ENCODE results near the gene MAPRE2.
"Not testable (repeated sequence)": the region's sequence is repeated elsewhere in the genome, so short reads cannot be mapped to it uniquely, and the experiment has no call there.

Gene MAPRE2

GRCh38 chr18:35128675-35129074 is 87.5 kb downstream of the MAPRE2 start:
- DNase-seq, result no peak

- no peak for DNase-seq
Observed at GRCh38 chr18:35130236-35130635, 89.0 kb downstream of the MAPRE2 start.

GRCh38 chr18:35131387-35132020 is 90.3 kb downstream of the MAPRE2 start:
- DNase-seq, result no peak

- no peak for DNase-seq
Observed at GRCh38 chr18:35132021-35132902, 91.0 kb downstream of the MAPRE2 start.

GRCh38 chr18:35134190-35134730 is 93.0 kb downstream of the MAPRE2 start:
- no peak for DNase-seq

GRCh38 chr18:35134791-35135531 is 93.7 kb downstream of the MAPRE2 start:
- no peak for DNase-seq

GRCh38 chr18:35136248-35136647 is 95.0 kb downstream of the MAPRE2 start:
- DNase-seq, result no peak

GRCh38 chr18:35136885-35137284 is 95.7 kb downstream of the MAPRE2 start:
- DNase-seq, result no peak

- DNase-seq, result no peak
Observed at GRCh38 chr18:35137632-35138031, 96.4 kb downstream of the MAPRE2 start.

GRCh38 chr18:35138773-35139172 is 97.6 kb downstream of the MAPRE2 start:
- DNase-seq, result no peak

GRCh38 chr18:35139517-35139916 is 98.3 kb downstream of the MAPRE2 start:
- no peak for DNase-seq

- DNase-seq, result no peak
Observed at GRCh38 chr18:35141077-35141476, 99.9 kb downstream of the MAPRE2 start.

GRCh38 chr18:35141567-35142274 is 100.5 kb downstream of the MAPRE2 start:
- peak; percentile 16 for DNase-seq

GRCh38 chr18:35142275-35142615 is 101.0 kb downstream of the MAPRE2 start:
- DNase-seq, result no peak

GRCh38 chr18:35143622-35144596 is 102.7 kb downstream of the MAPRE2 start:
- peak; percentile 96 for DNase-seq

- no peak for DNase-seq
Observed at GRCh38 chr18:35144698-35145097, 103.5 kb downstream of the MAPRE2 start.

- not testable (repeated sequence) for DNase-seq
Observed at GRCh38 chr18:35150195-35150594, 109.0 kb downstream of the MAPRE2 start.

GRCh38 chr18:35153609-35154272 is 112.5 kb downstream of the MAPRE2 start:
- DNase-seq, result no peak

- DNase-seq, result no peak
Observed at GRCh38 chr18:35155398-35156117, 114.3 kb downstream of the MAPRE2 start.

GRCh38 chr18:35157181-35157580 is 116.0 kb downstream of the MAPRE2 start:
- no peak for DNase-seq

All from NCI-H1092 (cell line).